ENCODE results near the gene TPM2.

TPM2 gene

GRCh38 chr9:35688558-35689541 lies 875 bp downstream of the TPM2 start:
- peaks cover 8% of the 10 kb centered on the region; the same call in 1 of the 2 replicates for H3K4me1 ChIP-seq (ENCODE audit: low read length)
- no peak overlapping the region for H2AFZ ChIP-seq (ENCODE audit: low read depth, low read length)
- no peaks in the 10 kb centered on the region for H4K20me1 ChIP-seq (ENCODE audit: insufficient read depth, low read length)
- H3K27me3 ChIP-seq (ENCODE audit: low read depth, low read length) = no peaks in the 10 kb centered on the region
- no peaks in the 10 kb centered on the region for H3K36me3 ChIP-seq (replicated peaks; ENCODE audit: low read depth, low read length)
- no peak for TF ChIP-seq CTCF (IDR thresholded peaks at IDR 0.05; ENCODE audit: low read depth, low read length)
- no peak for TF ChIP-seq EZH2phosphoT487 (IDR thresholded peaks at IDR 0.05; ENCODE audit: low read depth)
- H3K4me3 ChIP-seq (ENCODE audit: low read length) = no peak overlapping the region
- H3K9me3 ChIP-seq (ENCODE audit: insufficient read depth, low read length) = no peaks in the 10 kb centered on the region
- no peak overlapping the region for H3K4me2 ChIP-seq (ENCODE audit: low read length)
- H3K9ac ChIP-seq (ENCODE audit: low read length) = no peak overlapping the region
- H3K27ac ChIP-seq (ENCODE audit: low read length) = no peak overlapping the region
- H3K79me2 ChIP-seq (ENCODE audit: low read length) = no peaks in the 10 kb centered on the region

GRCh38 chr9:35687972-35688557 lies 1.7 kb downstream of the TPM2 start:
- H3K9me3 ChIP-seq (ENCODE audit: insufficient read depth, low read length) = no peaks in the 10 kb centered on the region
- no peak overlapping the region for H3K4me3 ChIP-seq (ENCODE audit: low read length)
- no peak for TF ChIP-seq EZH2phosphoT487 (IDR thresholded peaks at IDR 0.05; ENCODE audit: low read depth)
- TF ChIP-seq CTCF (IDR thresholded peaks at IDR 0.05; ENCODE audit: low read depth, low read length) = no peak
- H3K27me3 ChIP-seq (ENCODE audit: low read depth, low read length) = no peaks in the 10 kb centered on the region
- no peaks in the 10 kb centered on the region for H3K36me3 ChIP-seq (replicated peaks; ENCODE audit: low read depth, low read length)
- no peak overlapping the region for H3K4me2 ChIP-seq (ENCODE audit: low read length)
- no peak overlapping the region for H2AFZ ChIP-seq (ENCODE audit: low read depth, low read length)
- no peak overlapping the region for H3K9ac ChIP-seq (ENCODE audit: low read length)
- H3K79me2 ChIP-seq (ENCODE audit: low read length) = no peaks in the 10 kb centered on the region
- no peaks in the 10 kb centered on the region for H4K20me1 ChIP-seq (ENCODE audit: insufficient read depth, low read length)
- H3K4me1 ChIP-seq (ENCODE audit: low read length) = peaks cover 8% of the 10 kb centered on the region; the same call in 1 of the 2 replicates
- no peak overlapping the region for H3K27ac ChIP-seq (ENCODE audit: low read length)

GRCh38 chr9:35687306-35687705 lies 2.4 kb downstream of the TPM2 start:
- no peak overlapping the region for H3K4me2 ChIP-seq (ENCODE audit: low read length)

More at GRCh38 chr9:35687306-35687705, 2.4 kb downstream of the TPM2 start:
- TF ChIP-seq EZH2phosphoT487 (IDR thresholded peaks at IDR 0.05; ENCODE audit: low read depth) = no peak
- no peak for TF ChIP-seq CTCF (IDR thresholded peaks at IDR 0.05; ENCODE audit: low read depth, low read length)
- H3K4me1 ChIP-seq (ENCODE audit: low read length) = peaks cover 8% of the 10 kb centered on the region; the same call in 1 of the 2 replicates
- H3K9ac ChIP-seq (ENCODE audit: low read length) = no peak overlapping the region
- no peaks in the 10 kb centered on the region for H3K79me2 ChIP-seq (ENCODE audit: low read length)
- no peak overlapping the region for H2AFZ ChIP-seq (ENCODE audit: low read depth, low read length)
- H3K27ac ChIP-seq (ENCODE audit: low read length) = no peak overlapping the region
- H4K20me1 ChIP-seq (ENCODE audit: insufficient read depth, low read length) = no peaks in the 10 kb centered on the region
- H3K4me3 ChIP-seq (ENCODE audit: low read length) = no peak overlapping the region
- H3K36me3 ChIP-seq (replicated peaks; ENCODE audit: low read depth, low read length) = no peaks in the 10 kb centered on the region
- no peaks in the 10 kb centered on the region for H3K9me3 ChIP-seq (ENCODE audit: insufficient read depth, low read length)
- H3K27me3 ChIP-seq (ENCODE audit: low read depth, low read length) = no peaks in the 10 kb centered on the region

Measured in OCI-LY3 (cell line).